Memory B cell (primary cell): ENCODE measurements around the gene C12orf42.

Experiments
- ATAC-seq: fragments of 150-1000 bp; cut with Tn5 transposase; 2 replicates; pipeline ENCODE4 v1.10.0; 2021; ENCODE audit warnings: low read depth, mild to moderate bottlenecking, moderate library complexity
- DNase-seq, 2 donors: peaks; one replicate each; pipeline ENCODE4 v3.0.0; 2022; ENCODE audit warnings: low spot score in 2 of 2
- H3K27ac Mint-ChIP-seq: one replicate; pipeline ENCODE4 v1.8.0; 2022; ENCODE audit warnings: mild to moderate bottlenecking, moderate library complexity, mixed read lengths
- H3K27me3 Mint-ChIP-seq: one replicate; pipeline ENCODE4 v1.8.0; 2022; ENCODE audit warnings: mixed read lengths
- H3K36me3 Mint-ChIP-seq: one replicate; pipeline ENCODE4 v1.8.0; 2022; ENCODE audit warnings: mild to moderate bottlenecking, mixed read lengths
- H3K4me1 Mint-ChIP-seq: one replicate; pipeline ENCODE4 v1.8.0; 2022; ENCODE audit warnings: mixed read lengths
- H3K4me3 Mint-ChIP-seq: one replicate; pipeline ENCODE4 v1.8.0; 2022; ENCODE audit warnings: mild to moderate bottlenecking, moderate library complexity, mixed read lengths
- H3K9me3 Mint-ChIP-seq: one replicate; pipeline ENCODE4 v1.8.0; 2022; ENCODE audit warnings: mixed read lengths

Gene C12orf42

DNA sequence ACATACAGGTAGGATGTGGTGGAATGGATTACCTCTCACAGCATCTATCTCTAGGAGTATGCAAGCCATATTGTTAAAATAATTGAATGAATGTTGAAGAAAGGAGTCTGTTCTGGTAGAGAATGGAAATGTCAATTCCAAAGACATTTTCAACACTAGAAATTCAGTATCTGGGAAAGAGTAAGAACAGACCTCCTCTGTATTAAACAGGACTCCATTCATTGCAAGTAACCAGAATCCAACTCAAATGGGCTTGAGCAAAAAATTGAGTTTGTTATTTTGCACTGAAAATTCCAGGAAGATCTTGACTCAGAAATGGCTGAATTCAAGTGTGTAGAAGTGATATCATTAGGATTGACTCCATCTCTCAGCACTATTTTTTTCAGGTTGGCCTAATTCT lies 168.1 kb downstream of the C12orf42 start:
- Mint-ChIP-seq H3K4me1 (peaks cover 9% of the 10 kb centered on the region), H3K4me3 (no peak overlapping the region), H3K9me3 (peaks cover 4% of the 10 kb centered on the region), H3K27me3 (no peaks in the 10 kb centered on the region), H3K36me3 (peaks cover 28% of the 10 kb centered on the region), H3K27ac (no peak overlapping the region)
- ATAC-seq (no peak), DNase-seq (no peak)

DNA sequence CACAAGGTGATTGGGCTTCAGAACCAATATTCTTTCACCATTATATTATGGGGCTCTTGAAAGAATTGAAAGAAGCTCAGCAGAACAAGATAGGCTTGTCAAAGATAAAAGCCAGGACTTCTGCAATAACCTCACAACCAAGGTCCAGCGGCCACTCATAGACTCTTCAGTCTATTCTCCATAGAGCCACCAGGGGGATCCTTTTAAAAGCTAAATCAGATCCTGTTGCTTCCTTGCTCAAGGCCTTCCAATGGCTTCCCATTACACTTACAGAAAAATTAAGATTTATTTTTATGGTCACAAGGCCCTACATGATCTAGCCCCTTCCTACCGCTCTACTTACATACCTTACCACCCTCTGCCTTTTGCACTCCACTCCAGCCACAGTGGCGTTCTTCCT lies 169.6 kb downstream of the C12orf42 start:
- Mint-ChIP-seq H3K36me3 (peaks cover 29% of the 10 kb centered on the region), H3K4me1 (peaks cover 5% of the 10 kb centered on the region), H3K27me3 (no peaks in the 10 kb centered on the region), H3K4me3 (no peak overlapping the region), H3K27ac (no peak overlapping the region), H3K9me3 (peaks cover 4% of the 10 kb centered on the region)
- ATAC-seq (no peak), DNase-seq (no peak)

DNA sequence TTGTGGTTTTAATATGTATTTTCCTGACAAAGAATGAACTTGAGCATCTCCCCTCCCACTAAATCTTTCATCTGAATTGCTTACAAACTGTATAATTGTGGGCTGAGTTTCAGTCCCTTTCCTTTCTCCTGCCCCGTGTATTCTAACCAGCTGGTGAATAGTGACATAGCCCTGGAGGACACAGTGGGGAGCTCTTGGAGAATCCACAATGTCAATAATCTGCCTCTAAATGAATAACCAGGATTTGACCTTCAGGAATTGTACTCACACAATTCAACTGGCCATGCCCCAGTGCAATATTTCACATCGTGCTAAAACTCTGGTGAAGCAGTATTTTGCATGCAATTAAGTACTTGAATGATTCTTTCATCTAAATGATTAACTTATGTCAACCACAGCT lies 177.2 kb downstream of the C12orf42 start:
- DNase-seq (no peak), ATAC-seq (no peak)
- Mint-ChIP-seq H3K4me1 (peaks cover 10% of the 10 kb centered on the region), H3K36me3 (peaks cover 47% of the 10 kb centered on the region), H3K9me3 (peaks cover 13% of the 10 kb centered on the region), H3K27me3 (no peaks in the 10 kb centered on the region), H3K27ac (no peak overlapping the region), H3K4me3 (no peak overlapping the region)

DNA sequence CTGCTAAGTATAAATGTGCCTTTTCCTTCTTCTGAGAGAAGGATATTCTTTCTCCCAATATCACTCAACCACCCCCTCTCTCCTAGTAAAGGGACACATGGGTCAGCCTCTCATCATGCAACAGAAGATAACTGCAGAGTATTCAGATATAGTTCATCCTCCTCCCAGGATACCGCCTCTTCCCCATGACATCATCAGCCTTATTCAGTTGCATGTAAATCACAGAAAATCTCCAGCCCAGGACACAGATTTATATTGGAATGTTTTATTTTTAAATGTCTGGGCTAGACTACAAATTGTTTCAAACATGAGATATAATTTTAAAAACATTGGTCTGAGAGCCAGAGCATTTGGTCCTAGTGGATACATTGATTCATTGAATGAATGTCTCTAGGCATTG lies 178.5 kb downstream of the C12orf42 start:
- ATAC-seq (no peak), DNase-seq (no peak)
- peaks cover 16% of the 10 kb centered on the region for H3K4me1 Mint-ChIP-seq
- no peak overlapping the region for H3K4me3 Mint-ChIP-seq
- H3K27me3 Mint-ChIP-seq: no peaks in the 10 kb centered on the region
- H3K36me3 Mint-ChIP-seq: peaks cover 41% of the 10 kb centered on the region
- H3K27ac Mint-ChIP-seq: peak overlapping the region; percentile 7
- peaks cover 11% of the 10 kb centered on the region for H3K9me3 Mint-ChIP-seq

DNA sequence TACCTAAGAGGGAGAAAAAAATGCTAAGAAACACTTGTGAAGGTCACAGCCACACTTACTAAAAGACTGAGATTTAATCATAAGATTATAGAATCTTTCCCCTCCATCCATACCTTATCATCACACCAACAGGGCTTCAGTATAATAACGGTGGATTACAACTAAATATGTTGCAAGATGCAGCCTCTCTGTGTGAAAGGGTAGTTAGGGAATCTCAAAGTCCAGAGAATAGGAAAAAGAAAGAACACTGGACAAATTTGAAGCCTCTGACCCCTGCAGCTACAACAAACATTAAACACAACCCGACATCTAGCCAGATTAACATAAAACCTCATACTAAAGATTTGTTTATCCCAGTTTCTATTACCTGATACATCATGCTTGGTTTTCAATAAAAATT lies 181.0 kb downstream of the C12orf42 start:
- no peaks in the 10 kb centered on the region for H3K27me3 Mint-ChIP-seq
- no peak overlapping the region for H3K4me3 Mint-ChIP-seq
- peaks cover 11% of the 10 kb centered on the region for H3K9me3 Mint-ChIP-seq
- H3K36me3 Mint-ChIP-seq: peaks cover 36% of the 10 kb centered on the region
- DNase-seq: no peak
- H3K4me1 Mint-ChIP-seq: peaks cover 19% of the 10 kb centered on the region
- ATAC-seq: no peak
- peak overlapping the region; percentile 53 for H3K27ac Mint-ChIP-seq

DNA sequence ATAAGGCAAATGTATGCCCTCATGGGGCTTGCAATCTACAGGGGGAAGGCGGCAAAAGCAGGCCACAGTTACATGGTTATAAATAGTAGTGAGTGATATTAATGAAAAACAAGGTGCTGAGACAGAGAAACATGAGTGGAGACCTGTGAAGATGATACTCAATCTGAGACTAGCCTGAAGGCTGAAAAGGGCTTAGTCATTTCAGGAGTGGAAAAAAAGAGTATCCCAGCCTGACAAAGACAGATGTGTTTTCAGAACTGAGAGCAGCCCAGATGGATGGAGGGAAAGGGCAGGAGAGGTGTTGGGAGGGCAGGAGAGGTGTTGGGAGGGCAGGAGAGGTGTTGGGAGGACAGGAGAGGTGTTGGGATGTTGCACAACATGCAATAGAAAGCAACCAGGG lies 181.9 kb downstream of the C12orf42 start:
- H3K27me3 Mint-ChIP-seq: no peaks in the 10 kb centered on the region
- peaks cover 22% of the 10 kb centered on the region for H3K4me1 Mint-ChIP-seq
- ATAC-seq (no peak), DNase-seq (no peak)
- H3K9me3 Mint-ChIP-seq: peaks cover 11% of the 10 kb centered on the region
- H3K27ac Mint-ChIP-seq: peak overlapping the region; percentile 53
- no peak overlapping the region for H3K4me3 Mint-ChIP-seq
- H3K36me3 Mint-ChIP-seq: peaks cover 36% of the 10 kb centered on the region

DNA sequence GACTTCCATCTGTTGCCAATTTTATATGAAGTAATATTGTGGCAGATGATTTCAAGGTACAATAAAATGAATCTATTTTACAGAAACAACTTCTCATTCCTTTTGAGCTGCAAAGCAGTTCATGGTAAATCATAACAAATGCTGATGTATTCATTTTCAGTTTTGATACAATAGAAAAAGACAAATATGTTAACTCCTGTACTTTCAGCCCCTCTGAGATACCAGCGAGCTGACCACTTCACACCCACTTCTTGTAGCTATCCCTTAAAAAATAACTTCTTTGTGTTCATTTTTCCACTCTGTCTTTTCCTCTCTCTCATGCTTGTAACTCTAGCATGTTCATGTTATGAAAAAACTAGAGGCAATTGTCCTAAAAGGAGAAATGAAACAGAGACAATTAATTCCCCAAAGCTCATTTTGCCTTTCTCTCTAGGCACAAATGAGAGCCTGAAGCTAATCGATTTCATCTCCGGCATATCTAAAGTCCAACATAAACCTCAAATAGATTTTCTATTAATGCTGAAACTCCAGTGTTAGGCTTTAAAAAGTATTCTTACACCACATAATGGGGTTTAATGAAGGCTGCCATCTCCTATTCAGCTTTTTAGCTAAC lies 182.9 kb downstream of the C12orf42 start:
- Mint-ChIP-seq H3K9me3 (peaks cover 9% of the 10 kb centered on the region), H3K27ac (no peak overlapping the region), H3K4me1 (peaks cover 25% of the 10 kb centered on the region), H3K36me3 (peaks cover 35% of the 10 kb centered on the region), H3K4me3 (no peak overlapping the region), H3K27me3 (no peaks in the 10 kb centered on the region)
- ATAC-seq (no peak), DNase-seq (no peak)

DNA sequence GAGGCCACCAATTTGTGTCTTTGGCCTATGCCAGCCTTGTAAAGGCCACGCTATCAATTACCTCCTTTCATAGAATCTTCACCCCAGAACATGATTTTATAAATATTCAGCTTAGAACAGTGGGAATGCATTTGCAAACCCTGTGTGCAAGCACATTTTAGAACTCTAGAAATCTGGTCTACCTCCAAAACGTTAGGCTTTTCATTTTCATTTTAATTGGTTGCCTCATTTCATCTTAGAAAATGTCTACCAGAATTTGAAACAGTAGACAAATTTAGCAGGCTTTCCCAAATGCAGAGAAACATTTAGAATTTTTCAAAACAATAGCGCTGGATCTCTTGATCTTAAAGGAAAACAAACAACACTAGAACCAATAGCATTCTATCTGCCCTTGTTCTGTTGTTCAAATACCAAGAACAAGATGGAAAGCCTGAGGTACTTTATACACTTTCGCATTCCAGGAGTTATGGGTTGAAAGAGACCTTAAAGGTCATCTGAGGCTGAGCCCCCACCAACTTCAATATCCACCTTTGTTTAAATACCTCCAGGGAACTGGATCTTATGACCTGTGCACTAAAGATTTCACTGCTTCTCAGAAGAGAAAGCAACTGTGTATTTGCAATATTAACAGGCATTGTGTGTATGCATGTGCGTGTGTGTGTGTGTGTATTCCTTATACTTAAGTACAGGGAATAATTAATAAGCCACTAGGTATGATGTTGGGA lies 185.1 kb downstream of the C12orf42 start:
- Mint-ChIP-seq H3K36me3 (peaks cover 41% of the 10 kb centered on the region), H3K27me3 (no peaks in the 10 kb centered on the region), H3K4me1 (peaks cover 28% of the 10 kb centered on the region), H3K9me3 (peaks cover 4% of the 10 kb centered on the region), H3K4me3 (no peak overlapping the region), H3K27ac (no peak overlapping the region)
- no peak for DNase-seq
- no peak for ATAC-seq

DNA sequence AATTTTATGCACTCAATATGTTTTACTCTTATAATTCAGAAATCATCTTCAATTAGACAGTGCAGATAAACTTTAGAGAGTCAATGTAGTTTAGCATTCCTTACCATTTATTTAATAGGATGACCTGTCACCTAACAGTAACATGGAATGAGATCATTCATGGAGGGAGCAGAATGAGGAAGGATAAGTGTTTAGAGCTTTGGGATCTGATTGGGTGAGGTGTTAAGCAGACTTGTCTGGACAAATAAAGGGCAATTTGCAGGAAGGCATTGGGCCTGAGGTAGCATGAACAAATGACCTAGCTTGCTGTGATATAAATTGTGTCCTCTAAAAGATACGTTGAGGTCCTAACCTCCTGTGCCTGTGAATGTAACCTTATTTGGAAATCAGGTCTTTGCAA lies 187.4 kb downstream of the C12orf42 start:
- H3K4me1 Mint-ChIP-seq: peaks cover 16% of the 10 kb centered on the region
- DNase-seq (no peak), ATAC-seq (no peak)
- H3K27me3 Mint-ChIP-seq: no peaks in the 10 kb centered on the region
- H3K4me3 Mint-ChIP-seq: no peak overlapping the region
- H3K36me3 Mint-ChIP-seq: peaks cover 27% of the 10 kb centered on the region
- no peak overlapping the region for H3K27ac Mint-ChIP-seq
- H3K9me3 Mint-ChIP-seq: no peaks in the 10 kb centered on the region

DNA sequence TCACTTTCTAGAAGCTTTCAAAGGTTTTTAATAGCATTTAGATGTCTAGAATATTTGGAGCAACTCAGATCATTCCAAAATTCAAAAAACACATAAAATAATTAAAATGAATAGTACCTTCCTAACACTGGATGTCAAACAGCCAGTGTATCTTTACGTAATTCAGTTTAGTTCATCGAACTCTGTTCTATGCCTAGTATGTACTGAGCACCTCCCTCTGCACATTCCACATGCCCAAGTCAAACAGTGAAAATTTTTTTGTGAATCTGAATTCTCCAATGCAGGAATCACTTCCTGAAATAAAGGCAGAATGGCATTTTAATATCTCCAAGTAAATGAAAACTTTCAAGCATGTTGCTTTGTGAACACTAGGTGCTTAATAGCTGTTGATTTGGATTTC lies 192.3 kb downstream of the C12orf42 start:
- Mint-ChIP-seq H3K27ac (no peak overlapping the region), H3K4me1 (peaks cover 5% of the 10 kb centered on the region), H3K27me3 (no peaks in the 10 kb centered on the region), H3K9me3 (no peaks in the 10 kb centered on the region), H3K4me3 (no peak overlapping the region), H3K36me3 (peaks cover 28% of the 10 kb centered on the region)
- no peak for DNase-seq
- no peak for ATAC-seq

DNA sequence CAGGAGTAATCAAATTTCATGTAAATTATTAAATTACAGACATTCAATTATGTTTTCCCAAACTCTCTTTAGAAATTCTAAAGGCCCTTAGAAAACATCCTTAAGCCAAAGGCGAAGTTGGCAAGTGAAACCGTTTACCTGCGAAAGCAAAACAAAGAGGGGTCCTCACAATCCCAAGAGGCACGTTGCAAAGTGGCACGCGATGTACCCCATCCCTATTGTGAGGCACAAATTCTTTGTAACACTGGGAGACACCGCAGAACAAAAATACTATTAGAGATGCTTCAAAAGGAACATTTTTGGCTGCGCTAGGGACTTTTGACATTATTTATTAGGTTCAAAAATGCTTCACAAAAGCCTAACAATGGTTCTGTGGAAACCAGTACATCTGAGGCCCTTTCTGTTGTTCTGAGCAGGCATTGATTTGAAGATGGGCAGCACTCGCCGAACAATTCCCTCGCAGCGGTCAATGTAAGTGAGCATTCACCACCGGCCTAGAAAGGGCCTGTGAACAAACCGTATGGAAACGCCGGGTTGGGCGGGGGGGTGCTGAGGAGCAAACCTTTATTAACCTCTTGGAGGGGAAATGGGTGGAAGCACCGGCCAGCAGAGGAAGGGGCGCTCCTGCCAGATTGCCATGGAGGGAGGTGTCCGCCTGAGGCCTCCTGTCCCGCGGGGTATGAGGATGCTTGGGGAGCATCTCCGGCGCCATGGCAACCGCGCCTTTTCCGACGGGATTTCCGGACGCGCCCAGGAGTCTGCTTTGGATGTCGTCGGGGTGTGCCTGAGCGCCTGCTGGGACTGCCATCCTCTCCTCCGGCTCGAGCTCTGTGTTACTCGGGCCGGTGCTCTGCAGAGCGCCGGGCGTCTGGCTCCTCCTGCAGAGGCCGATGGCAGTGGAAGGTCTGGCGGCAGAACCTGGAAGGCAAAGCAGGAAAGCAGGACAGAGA lies 193.9 kb downstream of the C12orf42 start:
- H3K4me3 Mint-ChIP-seq: no peak overlapping the region
- H3K27ac Mint-ChIP-seq: no peak overlapping the region
- H3K4me1 Mint-ChIP-seq: no peaks in the 10 kb centered on the region
- H3K9me3 Mint-ChIP-seq: no peaks in the 10 kb centered on the region
- no peak for DNase-seq
- peaks cover 24% of the 10 kb centered on the region for H3K36me3 Mint-ChIP-seq
- ATAC-seq: no peak
- no peaks in the 10 kb centered on the region for H3K27me3 Mint-ChIP-seq

DNA sequence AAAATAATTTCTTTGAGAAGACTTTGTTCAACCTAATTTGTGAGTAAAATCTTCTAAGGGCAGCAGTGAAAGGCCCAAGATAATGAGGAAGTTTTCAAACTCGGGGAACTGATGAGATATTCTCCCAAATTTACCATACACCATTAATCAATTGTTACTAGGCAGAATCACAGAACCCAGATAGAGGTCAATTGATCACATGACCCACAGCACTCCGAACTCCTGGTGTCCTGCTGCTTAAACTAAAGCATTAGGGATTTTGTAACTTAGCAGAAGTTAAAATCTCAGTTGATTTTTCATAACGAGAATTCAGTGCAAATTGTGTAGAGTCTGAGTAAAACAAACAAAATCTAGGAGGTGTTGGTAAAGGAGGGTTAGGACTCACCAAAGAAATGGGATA lies 207.8 kb downstream of the C12orf42 start:
- Mint-ChIP-seq H3K4me3 (no peak overlapping the region), H3K27ac (no peak overlapping the region), H3K9me3 (peaks cover 12% of the 10 kb centered on the region), H3K27me3 (no peaks in the 10 kb centered on the region), H3K4me1 (peaks cover 14% of the 10 kb centered on the region), H3K36me3 (peaks cover 16% of the 10 kb centered on the region)
- DNase-seq (no peak), ATAC-seq (no peak)

DNA sequence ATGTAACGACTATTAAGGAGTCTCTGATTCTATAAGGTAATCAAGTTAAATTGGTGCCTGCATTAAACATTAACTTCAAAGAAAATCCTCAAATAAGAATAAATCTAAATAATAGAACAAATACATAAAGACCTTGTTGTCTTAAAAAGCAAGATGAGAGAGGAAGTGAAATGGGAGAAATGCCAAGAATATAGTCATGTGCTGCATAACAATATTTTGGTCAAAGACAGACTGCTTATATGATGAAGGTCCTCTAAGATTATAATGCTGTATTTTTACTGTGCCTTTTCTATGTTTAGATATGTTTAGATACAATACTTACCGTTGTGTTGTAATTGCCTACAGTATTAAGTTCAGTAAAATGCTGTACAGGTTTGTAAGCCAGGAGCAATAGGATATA lies 213.6 kb downstream of the C12orf42 start:
- Mint-ChIP-seq H3K27me3 (no peaks in the 10 kb centered on the region), H3K4me1 (peaks cover 11% of the 10 kb centered on the region), H3K4me3 (no peak overlapping the region), H3K36me3 (no peaks in the 10 kb centered on the region), H3K9me3 (peaks cover 2% of the 10 kb centered on the region), H3K27ac (no peak overlapping the region)
- DNase-seq (no peak), ATAC-seq (no peak)

DNA sequence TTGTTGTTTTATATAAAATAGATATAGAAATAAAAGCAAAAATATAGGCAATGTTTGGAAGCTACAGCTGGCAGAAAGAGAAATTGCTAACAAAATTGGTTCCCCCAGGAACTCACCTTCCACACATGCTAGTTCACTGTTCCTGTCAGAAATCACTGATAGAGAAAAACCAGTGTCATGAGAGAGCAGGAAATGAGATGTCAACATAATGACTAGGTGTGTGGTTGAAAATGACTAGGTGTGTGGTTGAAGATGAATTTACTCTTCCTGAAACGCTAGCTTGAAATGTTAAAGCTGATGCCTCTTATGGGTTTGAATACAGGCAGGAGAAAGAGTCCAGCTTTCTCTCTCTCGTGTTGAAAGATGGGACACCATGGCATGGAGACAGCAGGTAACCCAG lies 216.3 kb downstream of the C12orf42 start:
- no peak overlapping the region for H3K4me3 Mint-ChIP-seq
- no peaks in the 10 kb centered on the region for H3K9me3 Mint-ChIP-seq
- H3K27ac Mint-ChIP-seq: no peak overlapping the region
- no peaks in the 10 kb centered on the region for H3K27me3 Mint-ChIP-seq
- no peak for DNase-seq
- H3K36me3 Mint-ChIP-seq: peaks cover 5% of the 10 kb centered on the region
- ATAC-seq: no peak
- H3K4me1 Mint-ChIP-seq: peaks cover 8% of the 10 kb centered on the region
